GM23248 (cell line): Measurements from ENCODE around the gene VAMP4. TPM values are rescaled to one million over a fixed set of nuclear protein-coding genes. Genes with fewer than 3 reads are reported as not detected.
A peak's percentile ranks its signal among the peaks of the same experiment; 100 is the strongest.

Source experiments
- DNase-seq: peaks from one replicate; pipeline ENCODE4 v3.0.0-alpha.2; 2015
- H2AFZ ChIP-seq: fragments of 200-600 bp; sonication (generic); 2 replicates; pipeline ENCODE4 v1.6.1; 2016; ENCODE audit warnings: antibody characterized with exemption
- H3F3A ChIP-seq: fragments of 200-600 bp; sonication (generic); 2 replicates; pipeline ENCODE4 v1.6.1; 2016; ENCODE audit warnings: mild to moderate bottlenecking, antibody characterized with exemption, mixed run types; ENCODE audit not compliant: insufficient read depth
- H3K27ac ChIP-seq: fragments of 200-600 bp; sonication (generic); 2 replicates; pipeline ENCODE4 v1.5.1; 2016; ENCODE audit warnings: mild to moderate bottlenecking
- H3K27me3 ChIP-seq: fragments of 200-600 bp; sonication (generic); replicated peaks from 2 replicates; pipeline ENCODE4 v1.6.1; 2016; ENCODE audit warnings: mild to moderate bottlenecking; ENCODE audit not compliant: insufficient read depth
- H3K36me3 ChIP-seq: fragments of 200-600 bp; sonication (generic); 2 replicates; pipeline ENCODE4 v1.6.1; 2016; ENCODE audit warnings: low read depth, mild to moderate bottlenecking
- H3K4me1 ChIP-seq: fragments of 200-600 bp; sonication (generic); 2 replicates; pipeline ENCODE4 v1.6.1; 2016; ENCODE audit warnings: mild to moderate bottlenecking; ENCODE audit not compliant: insufficient read depth
- H3K4me2 ChIP-seq: fragments of 200-600 bp; sonication (generic); one replicate; pipeline ENCODE4 v1.6.1; 2016; ENCODE audit warnings: mild to moderate bottlenecking; ENCODE audit not compliant: unreplicated experiment
- H3K4me3 ChIP-seq: fragments of 200-600 bp; sonication (generic); 2 replicates; pipeline ENCODE4 v1.5.1; 2016; ENCODE audit warnings: mild to moderate bottlenecking
- H3K79me2 ChIP-seq: fragments of 200-600 bp; sonication (generic); 2 replicates; pipeline ENCODE4 v1.6.1; 2016; ENCODE audit warnings: mild to moderate bottlenecking; ENCODE audit not compliant: insufficient read depth
- H3K9ac ChIP-seq: fragments of 200-600 bp; sonication (generic); 2 replicates; pipeline ENCODE4 v1.6.1; 2016; ENCODE audit warnings: mild to moderate bottlenecking
- H3K9me2 ChIP-seq: fragments of 200-600 bp; sonication (generic); 2 replicates; pipeline ENCODE4 v1.6.1; 2016; ENCODE audit warnings: mixed run types, mild to moderate bottlenecking, moderate library complexity; ENCODE audit not compliant: insufficient read depth
- H3K9me3 ChIP-seq: fragments of 200-600 bp; sonication (generic); one replicate; pipeline ENCODE4 v1.6.1; 2017; ENCODE audit warnings: low read depth
- H4K20me1 ChIP-seq: fragments of 200-600 bp; sonication (generic); 2 replicates; pipeline ENCODE4 v1.6.0; 2016; ENCODE audit not compliant: insufficient read depth
- EZH2 ChIP-seq: fragments of 200-600 bp; sonication (generic); IDR thresholded peaks from 2 replicates; pipeline ENCODE4 v1.6.1; 2018; ENCODE audit warnings: antibody characterized with exemption, mild to moderate bottlenecking; ENCODE audit not compliant: insufficient read depth, poor library complexity, severe bottlenecking
- EZH2phosphoT487 ChIP-seq: fragments of 200-600 bp; sonication (generic); IDR thresholded peaks from 2 replicates; pipeline ENCODE4 v1.6.1; 2018; ENCODE audit warnings: antibody characterized with exemption, moderate library complexity, mild to moderate bottlenecking, low read depth; ENCODE audit not compliant: insufficient read depth
- WGBS, 2 experiments: methylation state at CpG; one replicate each; pipeline ENCODE4 v1.1.6; 2015 to 2017; ENCODE audit warnings: low lambda C conversion rate in 2 of 2, low coverage in 1 of 2; ENCODE audit errors: missing lambda C conversion rate in 2 of 2; 5-methylcytosine and 5-hydroxymethylcytosine counted together
- in situ Hi-C: fragments of 300-500 bp; cut with MboI; formaldehyde crosslinking; loops from 2 replicates; pipeline ENCODE4 v1.15.0; 2020
- polyA plus RNA-seq: library from polyadenylated mRNA; unstranded; fragments of >200 nt; fragmentation: Nextera tagmentation; extraction: Ambion mirVana; gene quantifications from 2 replicates; pipeline ENCODE4 v1.2.1, GENCODE V29; 2016
- total RNA-seq: library from RNA; depleted of rRNA; stranded (reverse); fragments of >200 nt; shearing (Covaris generic); gene quantifications from 2 replicates; pipeline ENCODE4 v1.2.3, GENCODE V29; 2014

VAMP4 gene
- total and polyA plus RNA-seq, 2 experiments from 2014 or later = 7.3 to 21.2 TPM

GRCh38 chr1:171781176-171781875 lies 39.5 kb upstream of the VAMP4 start, which contains the start of gene METTL13:
TSS of gene METTL13 (plus strand) at chr1:171781660. CDS start at chr1:171781968, 308 bp downstream.
- Histone ChIP-seq H3K4me2 (peak within 1 kb of the TSS; percentile 89), H2AFZ (peak within 1 kb of the TSS; percentile 92), H3K4me3 (peak within 1 kb of the TSS; percentile 84), H3K27me3 (no peaks in the 10 kb centered on the region), H3K9ac (peak within 1 kb of the TSS; percentile 88), H3K9me2 (no peaks in the 10 kb centered on the region), H3K9me3 (no peaks in the 10 kb centered on the region), H3F3A (peaks cover 6% of the 10 kb centered on the region), H3K36me3 (0 out of 2 replicates have a peak, but pooled peaks cover 1% of the 10 kb centered on the region), H4K20me1 (no peaks in the 10 kb centered on the region), H3K27ac (peak within 1 kb of the TSS; percentile 81), H3K79me2 (peaks cover 45% of the 10 kb centered on the region), H3K4me1 (peaks cover 5% of the 10 kb centered on the region)
- 0 to 1% methylated on average over 47 to 57 of the region's 57 CpGs for WGBS, 2 experiments
- DNase-seq = peak; percentile 100
- in situ Hi-C loops = no loop called here
- no peak for TF ChIP-seq EZH2
- no peak for TF ChIP-seq EZH2phosphoT487

GRCh38 chr1:171780583-171781175 lies 38.8 kb upstream of the VAMP4 start:
- Histone ChIP-seq H2AFZ (peak overlapping the region; percentile 92), H3K27ac (peak overlapping the region; percentile 81), H3K9me2 (no peaks in the 10 kb centered on the region), H3K4me1 (peaks cover 5% of the 10 kb centered on the region), H3F3A (peaks cover 6% of the 10 kb centered on the region), H3K79me2 (peaks cover 41% of the 10 kb centered on the region), H3K36me3 (no peaks in the 10 kb centered on the region), H4K20me1 (no peaks in the 10 kb centered on the region), H3K27me3 (no peaks in the 10 kb centered on the region), H3K4me2 (peak overlapping the region; percentile 70), H3K9ac (peak overlapping the region; percentile 77), H3K4me3 (peak overlapping the region; percentile 69), H3K9me3 (no peaks in the 10 kb centered on the region)
- WGBS, 2 experiments = 26 to 28% methylated on average over 11 of the region's 11 CpGs
- no peak for TF ChIP-seq EZH2phosphoT487
- TF ChIP-seq EZH2 = no peak
- in situ Hi-C loops = no loop called here
- DNase-seq = no peak

- no peaks in the 10 kb centered on the region for H3K79me2 ChIP-seq
- H3K4me1 ChIP-seq = no peaks in the 10 kb centered on the region
- H3K9me3 ChIP-seq = no peaks in the 10 kb centered on the region
- no peak overlapping the region for H2AFZ ChIP-seq
- no peaks in the 10 kb centered on the region for H3K36me3 ChIP-seq
- no peak overlapping the region for H3K27ac ChIP-seq
- TF ChIP-seq EZH2phosphoT487 (no peak), EZH2 (no peak)
- no peaks in the 10 kb centered on the region for H3K27me3 ChIP-seq
- in situ Hi-C loops = no loop called here
- H3K9ac ChIP-seq = no peak overlapping the region
- 73% methylated on average over 2 of the region's 2 CpGs for WGBS, 2 experiments
- no peaks in the 10 kb centered on the region for H3F3A ChIP-seq
- H3K4me2 ChIP-seq = no peak overlapping the region
- no peaks in the 10 kb centered on the region for H3K9me2 ChIP-seq
- H3K4me3 ChIP-seq = no peak overlapping the region
- no peaks in the 10 kb centered on the region for H4K20me1 ChIP-seq
- no peak for DNase-seq
Measured at GRCh38 chr1:171772312-171772711, 30.4 kb upstream of the VAMP4 start.

GRCh38 chr1:171769754-171770153 lies 27.9 kb upstream of the VAMP4 start:
- Histone ChIP-seq H3K27me3 (no peaks in the 10 kb centered on the region), H3K36me3 (no peaks in the 10 kb centered on the region), H3K4me1 (no peaks in the 10 kb centered on the region), H3K9me2 (no peaks in the 10 kb centered on the region), H3K9me3 (no peaks in the 10 kb centered on the region), H3K4me2 (no peak overlapping the region), H3K27ac (no peak overlapping the region), H2AFZ (no peak overlapping the region), H3K79me2 (no peaks in the 10 kb centered on the region), H3K9ac (no peak overlapping the region), H4K20me1 (no peaks in the 10 kb centered on the region), H3K4me3 (no peak overlapping the region), H3F3A (no peaks in the 10 kb centered on the region)
- TF ChIP-seq EZH2 = no peak
- TF ChIP-seq EZH2phosphoT487 = no peak
- 42 to 45% methylated on average over 1 of the region's 1 CpG for WGBS, 2 experiments
- in situ Hi-C loops = no loop called here
- no peak for DNase-seq
